ENCODE measurements around the gene PTGIR.
"Not testable (repeated sequence)": the region's sequence is repeated elsewhere in the genome, so short reads cannot be mapped to it uniquely, and the experiment has no call there.

Gene PTGIR

GRCh38 chr19:46639358-46640182 lies 14.7 kb upstream of the PTGIR start:
- DNase-seq (ENCODE audit: low read depth): no peak

DNA sequence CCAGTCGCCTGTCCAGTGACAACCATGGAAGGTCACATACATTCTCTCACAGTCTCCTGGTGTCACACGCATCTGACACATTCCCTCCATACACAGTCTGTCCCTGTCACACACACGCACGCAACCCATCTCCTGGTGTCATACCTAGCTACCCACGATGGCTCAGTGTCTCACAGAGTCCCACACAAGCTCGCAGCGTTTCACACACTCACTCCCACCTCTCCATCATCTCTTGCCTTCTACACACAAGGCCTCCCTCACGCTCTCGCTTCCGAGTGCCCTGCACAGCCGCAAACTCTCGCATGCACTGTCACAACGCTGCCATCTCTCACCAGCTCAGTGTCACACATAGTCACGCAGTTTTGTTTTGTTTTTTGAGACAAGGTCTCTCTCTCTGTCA lies 12.3 kb upstream of the PTGIR start:
- no peak for DNase-seq (ENCODE audit: low read depth)

DNA sequence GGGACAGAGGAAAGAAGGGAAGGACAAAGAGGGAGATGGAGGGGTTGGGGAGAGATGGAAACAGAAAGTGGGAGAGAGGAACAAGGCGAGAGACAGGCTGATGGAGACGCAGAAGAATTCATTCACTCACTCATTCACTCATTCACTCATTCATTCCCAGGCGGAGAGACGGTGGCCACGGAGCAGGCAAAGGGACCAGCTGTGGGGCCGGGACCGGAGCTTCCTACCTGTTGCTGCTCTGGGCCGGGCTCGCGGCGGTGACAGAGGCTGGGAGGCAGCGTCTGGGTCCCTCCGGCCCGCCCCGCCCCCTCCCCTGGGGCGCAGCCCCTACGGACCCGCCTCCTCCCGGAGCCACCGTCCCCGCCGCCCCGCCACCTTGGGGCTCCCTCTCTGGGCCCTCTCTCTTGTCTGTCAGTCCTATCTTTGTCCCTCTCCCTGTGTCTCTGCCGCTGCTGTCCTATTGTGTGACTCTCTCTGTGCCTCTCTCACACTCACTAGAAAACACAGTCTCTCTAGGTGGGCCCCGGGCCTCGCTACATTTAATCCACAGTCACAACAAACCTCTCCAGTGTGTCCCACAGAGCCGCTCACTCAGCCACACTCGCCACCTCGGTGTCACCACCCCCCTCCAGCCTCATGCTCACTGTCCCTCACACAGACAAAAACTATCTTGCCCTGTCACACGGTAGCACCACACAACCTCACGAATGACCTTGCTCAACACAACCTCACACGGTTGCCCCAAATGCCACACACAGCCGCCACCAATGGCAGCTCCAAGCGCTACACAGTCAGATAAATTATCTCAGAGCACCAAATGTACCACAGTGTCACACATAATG lies 11.3 kb upstream of the PTGIR start, which contains the start of gene GNG8:
Gene GNG8, minus strand, starts transcription at position 283 of the 842 bp plus-strand sequence. CDS start 1,520 bp downstream, outside the sequence.
- no peak for DNase-seq (ENCODE audit: low read depth)

- DNase-seq (ENCODE audit: low read depth): no peak
Measured at GRCh38 chr19:46634656-46635218, 9.8 kb upstream of the PTGIR start.

DNA sequence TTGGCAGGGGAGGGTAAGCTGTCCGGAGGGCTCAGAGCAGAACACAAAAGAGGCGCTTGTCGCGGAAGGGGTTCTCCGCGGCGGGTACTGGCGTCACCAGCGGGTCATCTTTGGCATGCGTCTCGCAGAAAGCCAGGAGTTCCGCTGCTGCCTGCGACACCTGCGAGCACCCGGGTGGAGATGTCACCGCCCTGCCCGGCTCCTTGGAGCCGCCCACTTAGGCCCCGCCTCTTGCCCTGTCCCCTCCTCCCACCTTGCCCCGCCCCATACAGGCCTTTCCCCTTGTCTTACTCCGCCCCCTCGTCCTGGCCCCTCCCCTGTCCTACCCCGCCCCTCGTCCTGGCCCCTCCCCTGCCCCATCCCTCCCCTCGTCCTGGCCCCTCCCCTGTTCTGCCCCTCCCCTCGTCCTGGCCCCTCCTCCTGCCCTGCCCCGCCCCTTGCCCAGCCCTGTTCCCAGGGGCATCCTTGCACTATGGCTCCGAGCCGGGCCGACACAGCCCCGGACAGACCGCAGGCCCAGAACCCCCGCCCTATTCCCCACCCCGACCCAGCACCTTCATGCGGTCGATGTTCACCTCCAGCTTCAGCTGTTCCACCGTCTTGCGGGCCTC lies 9.3 kb upstream of the PTGIR start:
- DNase-seq (ENCODE audit: low read depth): no peak

- no peak for DNase-seq (ENCODE audit: low read depth)
Measured at GRCh38 chr19:46633130-46633529, 8.2 kb upstream of the PTGIR start.

GRCh38 chr19:46631481-46631880 lies 6.6 kb upstream of the PTGIR start:
- DNase-seq (ENCODE audit: low read depth): no peak

GRCh38 chr19:46630586-46631205 lies 5.8 kb upstream of the PTGIR start:
- DNase-seq (ENCODE audit: low read depth): no peak

DNA sequence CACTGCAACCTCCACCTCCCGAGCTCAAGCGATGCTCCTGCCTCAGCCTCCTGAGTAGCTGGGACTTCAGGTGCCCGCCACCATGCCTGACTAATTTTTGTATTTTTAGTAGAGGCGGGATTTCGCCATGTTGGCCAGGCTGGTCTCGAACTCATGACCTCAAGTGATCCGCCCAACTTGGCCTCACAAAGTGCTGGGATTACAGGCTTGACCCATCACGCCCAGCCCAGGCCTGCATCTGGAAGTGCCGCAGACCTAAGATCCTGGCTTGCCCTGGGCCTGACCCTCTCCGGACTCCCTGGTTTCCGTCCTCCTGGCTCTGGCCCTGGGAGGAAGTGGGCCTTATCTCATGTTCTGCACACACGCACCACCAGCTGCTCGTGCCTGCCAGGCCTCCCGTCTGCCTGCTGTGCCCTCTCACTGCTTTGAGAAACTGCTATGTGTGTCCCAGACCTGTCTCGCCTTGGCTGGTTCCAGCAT lies 4.7 kb upstream of the PTGIR start:
- no peak for DNase-seq (ENCODE audit: low read depth)

DNA sequence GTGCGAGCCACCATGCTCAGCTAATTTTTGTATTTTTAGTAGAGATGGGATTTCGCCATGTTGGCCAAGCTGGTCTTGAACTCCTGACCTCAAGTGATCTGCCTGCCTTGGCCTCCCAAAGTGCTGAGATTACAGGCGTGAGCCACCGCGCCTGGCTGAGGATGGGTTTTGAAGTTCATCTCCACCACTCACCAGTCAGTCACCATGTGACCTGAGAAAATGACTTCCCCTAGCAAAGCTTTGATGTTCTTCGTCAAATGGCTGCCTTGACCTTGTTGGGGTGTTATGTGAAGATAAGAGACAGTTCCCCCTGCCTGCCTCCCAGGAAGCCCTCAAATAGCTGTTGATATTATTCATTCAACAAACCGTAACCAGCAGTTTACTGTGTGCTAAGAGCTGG lies 4.1 kb upstream of the PTGIR start:
- not testable (repeated sequence) for DNase-seq (ENCODE audit: low read depth)

DNA sequence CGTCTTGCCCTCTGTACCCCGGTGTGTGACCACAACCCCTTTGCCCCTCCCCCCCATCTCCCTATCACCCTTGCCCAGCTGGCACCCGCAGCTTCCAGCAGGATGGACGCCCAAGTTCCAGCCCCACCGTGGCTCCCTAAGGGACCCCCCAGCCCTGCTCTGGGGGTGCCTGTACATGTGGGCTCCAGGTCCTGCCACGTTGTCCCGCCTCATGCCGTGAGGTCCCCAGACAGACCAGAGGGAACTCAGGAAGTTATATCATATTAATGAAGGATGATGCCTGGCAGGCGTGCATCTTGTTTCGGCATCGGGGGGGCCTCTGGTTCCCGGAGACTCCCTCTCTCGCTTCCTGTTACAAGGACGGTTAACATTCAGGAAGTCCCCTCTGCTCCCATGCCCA lies 1.6 kb upstream of the PTGIR start:
- DNase-seq (ENCODE audit: low read depth): no peak

GRCh38 chr19:46625731-46626130 lies 842 bp upstream of the PTGIR start:
- no peak for DNase-seq (ENCODE audit: low read depth)

- DNase-seq (ENCODE audit: low read depth): no peak
Measured at GRCh38 chr19:46623915-46624502, 880 bp downstream of the PTGIR start.

- no peak for DNase-seq (ENCODE audit: low read depth)
Measured at GRCh38 chr19:46622118-46622446, 2.8 kb downstream of the PTGIR start.

DNA sequence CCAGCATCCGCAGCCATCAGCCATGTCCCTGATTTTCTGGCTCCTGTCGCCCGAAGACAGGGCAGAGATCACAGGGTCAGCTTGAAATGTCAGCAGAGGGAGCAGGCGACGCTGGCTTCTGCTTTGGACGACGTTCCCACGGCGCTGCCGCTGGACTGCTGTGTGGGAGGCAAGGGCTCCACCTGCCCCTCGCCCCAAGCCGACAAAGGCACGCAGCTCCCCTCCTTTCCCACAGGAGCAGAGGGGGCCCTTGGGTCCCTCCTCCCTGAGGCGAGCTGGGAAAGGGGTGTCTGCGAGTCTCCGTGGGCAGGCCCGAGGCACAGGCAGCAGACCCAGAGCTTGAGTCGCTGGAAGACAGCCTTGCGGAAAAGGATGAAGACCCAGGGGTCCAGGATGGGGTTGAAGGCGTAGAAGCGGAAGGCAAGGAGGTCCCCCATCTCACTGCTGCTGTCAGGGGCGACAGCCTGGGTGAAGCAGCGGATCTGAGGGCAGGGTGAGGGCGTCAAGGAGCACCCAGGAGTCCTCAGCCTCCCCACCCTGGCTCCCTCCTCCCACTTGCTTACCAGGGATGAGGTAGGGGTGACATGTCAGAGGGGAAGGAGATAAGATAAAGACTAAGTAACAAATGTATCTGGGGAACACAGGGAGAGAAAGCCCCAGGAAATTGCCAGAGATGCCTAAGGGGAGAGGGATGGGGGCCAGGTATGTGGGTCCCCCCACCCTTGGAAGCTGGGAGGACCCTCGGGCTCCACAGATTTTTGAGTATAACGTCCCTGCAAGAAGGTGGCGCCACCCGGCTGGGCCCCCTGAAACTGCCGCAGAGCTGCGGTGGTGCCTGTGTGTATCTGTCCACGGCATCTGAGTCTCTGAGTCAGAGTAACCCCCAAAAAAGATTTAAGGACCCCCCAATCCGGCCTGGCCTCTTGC lies 3.4 kb downstream of the PTGIR start:
- DNase-seq (ENCODE audit: low read depth): no peak

DNA sequence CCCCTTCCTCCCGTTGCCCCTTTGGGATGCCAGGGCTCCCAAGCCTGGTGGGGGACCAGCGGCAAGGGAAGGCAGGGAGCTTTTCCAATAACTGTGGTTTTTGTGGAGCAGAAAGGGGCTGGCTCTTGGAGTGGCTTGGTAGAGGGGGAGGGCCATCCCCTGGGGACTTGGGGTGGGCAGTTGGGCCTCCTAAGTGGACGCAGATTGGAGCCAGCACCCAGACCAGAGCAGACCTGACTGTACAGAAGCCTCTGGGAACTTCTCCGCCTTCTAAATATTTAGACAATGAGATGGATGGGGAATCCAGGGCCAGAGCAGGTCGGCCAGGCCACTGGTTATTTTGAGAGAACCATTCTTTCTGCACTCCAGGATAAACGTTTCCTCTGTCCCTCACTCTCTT lies 4.2 kb downstream of the PTGIR start:
- DNase-seq (ENCODE audit: low read depth): no peak

- no peak for DNase-seq (ENCODE audit: low read depth)
Measured at GRCh38 chr19:46620267-46620666, 4.6 kb downstream of the PTGIR start.

DNA sequence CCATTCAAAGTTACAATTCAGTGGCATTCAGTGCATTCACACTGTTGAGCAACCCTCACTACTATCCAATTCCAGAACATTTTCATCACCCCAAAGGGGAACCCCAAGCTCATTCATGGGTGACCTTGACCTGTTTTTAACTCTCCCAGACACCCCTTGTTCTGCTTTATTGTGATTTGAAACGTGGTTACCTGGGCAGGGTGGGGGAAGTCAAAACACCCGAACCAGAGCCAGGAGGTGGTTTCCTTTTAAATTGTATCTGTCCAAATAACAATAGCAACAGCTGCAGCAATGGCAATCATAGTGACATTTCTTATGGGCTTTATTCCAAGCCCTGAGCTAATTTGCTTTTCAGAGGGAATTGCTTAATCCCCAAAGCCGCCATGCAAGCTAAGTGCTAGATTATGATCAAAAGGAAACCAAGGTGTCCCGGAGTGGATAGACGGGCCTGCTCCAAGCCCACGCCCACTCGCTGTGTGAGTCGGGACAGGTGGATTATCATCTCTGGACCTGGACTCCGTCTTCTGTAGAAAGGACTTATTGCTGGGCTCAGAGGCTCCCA lies 6.1 kb downstream of the PTGIR start:
- no peak for DNase-seq (ENCODE audit: low read depth)

GRCh38 chr19:46617601-46618000 lies 7.3 kb downstream of the PTGIR start:
- no peak for DNase-seq (ENCODE audit: low read depth)

Data from stromal cell of bone marrow (primary cell).